Memory B cell (primary cell): ENCODE data around the gene NDFIP2.
A peak's percentile ranks its signal among the peaks of the same experiment; 100 is the strongest.

Experiments
- ATAC-seq: fragments of 150-1000 bp; cut with Tn5 transposase; 2 replicates; pipeline ENCODE4 v1.10.0; 2021; ENCODE audit warnings: low read depth, mild to moderate bottlenecking, moderate library complexity
- DNase-seq, 2 donors: peaks; one replicate each; pipeline ENCODE4 v3.0.0; 2022; ENCODE audit warnings: low spot score in 2 of 2
- H3K27ac Mint-ChIP-seq: one replicate; pipeline ENCODE4 v1.8.0; 2022; ENCODE audit warnings: mild to moderate bottlenecking, moderate library complexity, mixed read lengths
- H3K27me3 Mint-ChIP-seq: one replicate; pipeline ENCODE4 v1.8.0; 2022; ENCODE audit warnings: mixed read lengths
- H3K36me3 Mint-ChIP-seq: one replicate; pipeline ENCODE4 v1.8.0; 2022; ENCODE audit warnings: mild to moderate bottlenecking, mixed read lengths
- H3K4me1 Mint-ChIP-seq: one replicate; pipeline ENCODE4 v1.8.0; 2022; ENCODE audit warnings: mixed read lengths
- H3K4me3 Mint-ChIP-seq: one replicate; pipeline ENCODE4 v1.8.0; 2022; ENCODE audit warnings: mild to moderate bottlenecking, moderate library complexity, mixed read lengths
- H3K9me3 Mint-ChIP-seq: one replicate; pipeline ENCODE4 v1.8.0; 2022; ENCODE audit warnings: mixed read lengths

Gene NDFIP2

DNA sequence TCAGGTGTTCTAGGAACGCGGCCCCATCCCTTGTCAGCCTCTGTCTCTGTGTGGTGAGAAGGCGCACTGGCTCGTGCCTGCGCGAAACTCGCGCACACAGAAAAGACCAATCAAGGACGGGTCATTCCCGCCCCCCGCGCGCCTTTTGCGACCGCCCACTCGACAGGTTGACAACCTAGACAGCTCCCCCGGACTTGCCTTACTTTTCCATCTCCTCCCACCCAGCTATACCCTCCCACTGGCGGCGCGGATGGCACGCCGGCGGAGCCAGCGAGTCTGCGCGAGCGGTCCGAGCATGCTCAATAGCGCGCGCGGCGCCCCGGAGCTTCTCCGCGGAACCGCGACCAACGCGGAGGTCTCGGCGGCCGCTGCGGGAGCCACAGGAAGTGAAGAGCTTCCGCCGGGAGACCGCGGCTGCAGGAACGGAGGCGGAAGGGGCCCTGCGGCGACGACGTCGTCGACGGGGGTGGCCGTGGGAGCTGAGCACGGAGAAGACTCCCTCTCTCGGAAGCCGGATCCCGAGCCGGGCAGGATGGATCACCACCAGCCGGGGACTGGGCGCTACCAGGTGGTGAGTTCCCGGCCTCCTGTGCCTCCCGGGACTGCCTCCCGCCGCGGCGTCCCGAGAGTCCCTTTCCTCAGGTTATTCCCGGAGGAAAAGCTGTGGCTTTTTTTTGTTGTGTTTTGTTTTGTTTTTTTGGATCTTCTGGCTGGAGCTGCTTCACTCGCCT, at the start of gene NDFIP2:
TSS of gene NDFIP2 (plus strand) at position 202 of the 731 bp plus-strand sequence. CDS start at position 251, 49 bp downstream.
- H3K36me3 Mint-ChIP-seq = no peaks in the 10 kb centered on the region

DNA sequence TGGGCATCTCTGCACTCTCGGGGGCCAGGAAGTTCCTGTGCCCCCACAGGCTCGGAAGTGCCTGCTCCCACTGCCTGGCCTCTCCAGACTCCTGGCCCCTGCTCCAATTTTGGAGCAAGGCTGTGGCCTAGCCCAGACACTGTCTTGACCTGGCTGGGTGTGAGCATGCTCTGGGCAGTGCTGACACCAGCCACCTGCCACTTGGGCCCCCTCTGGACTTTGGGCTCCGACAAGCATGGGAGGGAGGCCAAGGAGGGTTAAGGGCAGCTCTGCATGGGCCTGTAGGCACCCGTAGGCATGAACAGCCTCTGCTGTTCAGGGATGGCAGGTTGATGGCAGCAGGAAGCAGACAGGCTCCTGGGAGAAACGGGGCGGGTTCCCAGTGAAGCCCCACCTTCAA, 48.9 kb upstream of the NDFIP2 start:
- ATAC-seq (no peak), DNase-seq (no peak)
- Mint-ChIP-seq H3K27ac (no peak overlapping the region), H3K36me3 (peaks cover 3% of the 10 kb centered on the region), H3K27me3 (peaks cover 2% of the 10 kb centered on the region), H3K4me1 (no peaks in the 10 kb centered on the region), H3K4me3 (no peak overlapping the region), H3K9me3 (no peaks in the 10 kb centered on the region)

More for the DNA sequence above, at the start of gene NDFIP2:
- H3K27me3 Mint-ChIP-seq = peaks cover 21% of the 10 kb centered on the region
- H3K4me1 Mint-ChIP-seq = peaks cover 12% of the 10 kb centered on the region
- peak; percentile 30 to 48 for DNase-seq
- H3K27ac Mint-ChIP-seq = peak within 1 kb of the TSS; percentile 24
- H3K4me3 Mint-ChIP-seq = peak within 1 kb of the TSS; percentile 89
- ATAC-seq = peak; percentile 76
- no peaks in the 10 kb centered on the region for H3K9me3 Mint-ChIP-seq

- Mint-ChIP-seq H3K4me3 (no peak overlapping the region), H3K9me3 (no peaks in the 10 kb centered on the region), H3K27ac (no peak overlapping the region), H3K27me3 (peaks cover 2% of the 10 kb centered on the region), H3K4me1 (no peaks in the 10 kb centered on the region), H3K36me3 (peaks cover 3% of the 10 kb centered on the region)
- DNase-seq = no peak
- ATAC-seq = no peak
Observed at GRCh38 chr13:79432992-79433391, 48.0 kb upstream of the NDFIP2 start.

- no peaks in the 10 kb centered on the region for H3K4me1 Mint-ChIP-seq
- DNase-seq = no peak
- no peak overlapping the region for H3K27ac Mint-ChIP-seq
Observed at GRCh38 chr13:79434556-79434955, 46.4 kb upstream of the NDFIP2 start.

DNA sequence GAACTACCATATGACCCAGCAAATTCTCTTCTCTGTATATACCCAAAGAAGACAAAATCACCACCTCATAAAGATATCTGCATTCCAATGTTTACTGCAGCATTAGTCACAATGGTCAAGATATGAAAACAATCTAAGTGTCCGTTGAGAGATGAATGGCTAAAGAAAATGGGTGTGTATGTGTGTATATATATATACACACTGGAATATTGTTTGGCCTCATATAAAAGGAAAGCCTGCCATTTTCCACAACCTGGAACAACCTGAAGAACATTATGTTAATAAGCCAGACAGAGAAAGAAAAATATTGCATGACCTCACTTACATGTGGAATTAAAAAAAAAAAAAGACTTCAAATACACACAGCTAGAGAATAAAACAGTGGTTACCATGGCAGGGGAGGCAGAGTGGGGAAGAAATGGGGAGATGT, 45.4 kb upstream of the NDFIP2 start:
- Mint-ChIP-seq H3K27ac (no peak overlapping the region), H3K9me3 (no peaks in the 10 kb centered on the region), H3K4me1 (no peaks in the 10 kb centered on the region), H3K4me3 (no peak overlapping the region), H3K36me3 (peaks cover 3% of the 10 kb centered on the region), H3K27me3 (peaks cover 2% of the 10 kb centered on the region)
- DNase-seq (no peak), ATAC-seq (no peak)

More at GRCh38 chr13:79434556-79434955, 46.4 kb upstream of the NDFIP2 start:
- Mint-ChIP-seq H3K4me3 (no peak overlapping the region), H3K27me3 (peaks cover 2% of the 10 kb centered on the region), H3K9me3 (no peaks in the 10 kb centered on the region), H3K36me3 (peaks cover 3% of the 10 kb centered on the region)
- no peak for ATAC-seq

DNA sequence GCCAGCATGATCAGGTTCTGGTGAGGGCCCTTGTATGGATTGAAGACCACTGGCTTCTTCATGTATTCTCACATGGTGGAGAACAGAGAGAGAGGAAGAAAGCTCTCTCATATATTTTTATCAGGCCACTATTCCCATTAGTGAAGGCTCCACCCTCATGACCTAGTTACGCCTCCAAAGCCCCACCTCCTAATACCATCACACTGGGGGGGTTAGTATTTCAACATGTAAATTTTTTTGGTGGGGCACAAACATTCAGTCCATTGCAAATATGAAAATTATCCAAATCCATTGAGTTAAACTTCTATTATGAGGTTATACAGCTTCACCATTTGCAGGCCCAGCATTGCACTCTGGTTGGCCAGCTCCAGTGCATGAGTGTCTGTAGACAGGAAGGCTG, 41.7 kb upstream of the NDFIP2 start:
- H3K9me3 Mint-ChIP-seq = no peaks in the 10 kb centered on the region
- no peak overlapping the region for H3K4me3 Mint-ChIP-seq
- H3K4me1 Mint-ChIP-seq = no peaks in the 10 kb centered on the region
- H3K27ac Mint-ChIP-seq = no peak overlapping the region
- DNase-seq (no peak), ATAC-seq (no peak)
- no peaks in the 10 kb centered on the region for H3K27me3 Mint-ChIP-seq
- H3K36me3 Mint-ChIP-seq = no peaks in the 10 kb centered on the region

DNA sequence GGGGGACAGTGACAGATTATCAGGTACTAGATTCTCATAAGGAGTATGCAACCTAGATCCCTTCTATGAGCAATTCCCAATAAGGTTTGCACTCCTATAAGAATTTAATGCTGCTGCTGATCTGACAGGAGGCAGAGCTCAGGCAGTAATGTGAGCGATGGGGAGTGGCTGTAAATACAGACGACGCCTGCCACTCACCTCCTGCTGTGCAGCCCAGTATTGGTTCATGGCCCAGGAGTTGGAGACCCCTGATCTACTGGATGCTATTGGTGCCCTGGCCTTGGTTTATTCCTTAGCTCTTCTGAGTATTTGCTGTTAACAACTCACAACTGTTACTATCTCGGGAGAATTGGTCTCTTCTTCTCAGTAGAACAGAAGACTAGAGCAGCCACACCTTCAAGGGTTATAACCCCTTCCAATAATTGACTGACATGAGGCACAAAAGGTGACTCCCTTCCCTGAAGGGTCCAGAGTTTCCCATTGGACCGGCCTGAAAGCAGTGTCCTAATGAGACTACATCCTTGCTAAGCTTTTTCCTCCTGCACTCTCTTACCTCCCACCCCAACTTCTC, 39.9 kb upstream of the NDFIP2 start:
- no peak for DNase-seq
- H3K9me3 Mint-ChIP-seq = no peaks in the 10 kb centered on the region
- H3K36me3 Mint-ChIP-seq = no peaks in the 10 kb centered on the region
- no peak overlapping the region for H3K27ac Mint-ChIP-seq
- no peaks in the 10 kb centered on the region for H3K4me1 Mint-ChIP-seq
- H3K4me3 Mint-ChIP-seq = no peak overlapping the region
- ATAC-seq = no peak
- H3K27me3 Mint-ChIP-seq = no peaks in the 10 kb centered on the region

DNA sequence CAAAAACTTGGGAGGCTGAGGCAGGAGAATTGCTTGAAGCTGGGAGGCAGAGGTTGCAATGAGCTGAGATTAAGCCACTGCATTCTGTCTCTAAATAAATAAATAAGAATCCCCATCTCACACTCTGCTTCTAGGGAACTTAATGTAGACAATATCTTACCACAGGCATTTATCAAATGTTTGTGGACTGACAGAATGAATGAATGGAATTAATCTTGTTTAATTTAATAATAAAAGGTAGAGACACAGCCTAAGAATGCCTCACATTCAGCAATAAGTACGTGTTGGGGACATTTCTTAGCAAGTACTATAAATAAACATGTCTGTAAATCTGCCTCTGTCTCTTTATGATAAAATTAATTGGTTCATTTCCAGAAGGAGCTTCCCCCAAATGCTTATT, 38.7 kb upstream of the NDFIP2 start:
- Mint-ChIP-seq H3K4me1 (no peaks in the 10 kb centered on the region), H3K9me3 (no peaks in the 10 kb centered on the region), H3K27me3 (no peaks in the 10 kb centered on the region), H3K4me3 (no peak overlapping the region), H3K27ac (no peak overlapping the region), H3K36me3 (no peaks in the 10 kb centered on the region)
- ATAC-seq (no peak), DNase-seq (no peak)

- Mint-ChIP-seq H3K36me3 (no peaks in the 10 kb centered on the region), H3K9me3 (no peaks in the 10 kb centered on the region), H3K4me1 (no peaks in the 10 kb centered on the region), H3K27me3 (no peaks in the 10 kb centered on the region), H3K27ac (no peak overlapping the region), H3K4me3 (no peak overlapping the region)
- DNase-seq = no peak
- ATAC-seq = no peak
Observed at GRCh38 chr13:79442706-79443105, 38.2 kb upstream of the NDFIP2 start.

GRCh38 chr13:79445968-79446645, 34.8 kb upstream of the NDFIP2 start:
- Mint-ChIP-seq H3K4me1 (peaks cover 6% of the 10 kb centered on the region), H3K27me3 (peaks cover 1% of the 10 kb centered on the region), H3K9me3 (peaks cover 2% of the 10 kb centered on the region), H3K36me3 (no peaks in the 10 kb centered on the region), H3K4me3 (no peak overlapping the region), H3K27ac (no peak overlapping the region)
- ATAC-seq = no peak
- DNase-seq = no peak

DNA sequence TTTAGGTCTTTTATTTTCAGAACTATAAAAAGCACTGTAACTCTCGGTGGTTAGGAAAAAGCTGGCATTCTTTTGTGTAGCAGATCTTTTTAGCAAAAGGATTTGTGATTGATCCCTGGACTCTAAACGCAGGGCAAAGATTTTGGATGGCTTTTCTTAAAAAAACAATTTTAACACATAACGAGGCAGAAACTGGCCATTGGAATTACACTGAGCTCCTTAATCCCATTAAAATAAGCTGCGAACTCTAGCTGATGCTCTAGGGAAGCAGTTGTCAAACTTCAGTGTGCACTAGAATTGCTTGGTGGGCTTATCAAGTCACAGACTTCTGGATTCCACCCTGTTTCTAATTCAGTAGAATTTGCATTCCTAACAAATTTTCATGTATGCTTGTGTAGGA, 33.8 kb upstream of the NDFIP2 start:
- Mint-ChIP-seq H3K9me3 (peaks cover 2% of the 10 kb centered on the region), H3K36me3 (no peaks in the 10 kb centered on the region), H3K4me3 (no peak overlapping the region), H3K27me3 (peaks cover 3% of the 10 kb centered on the region), H3K4me1 (peaks cover 11% of the 10 kb centered on the region), H3K27ac (no peak overlapping the region)
- DNase-seq (no peak), ATAC-seq (no peak)

GRCh38 chr13:79447741-79448140, 33.2 kb upstream of the NDFIP2 start:
- H3K9me3 Mint-ChIP-seq = peaks cover 2% of the 10 kb centered on the region
- H3K36me3 Mint-ChIP-seq = no peaks in the 10 kb centered on the region
- DNase-seq (no peak), ATAC-seq (no peak)
- H3K4me1 Mint-ChIP-seq = peaks cover 11% of the 10 kb centered on the region
- H3K27me3 Mint-ChIP-seq = peaks cover 3% of the 10 kb centered on the region
- no peak overlapping the region for H3K27ac Mint-ChIP-seq
- no peak overlapping the region for H3K4me3 Mint-ChIP-seq

DNA sequence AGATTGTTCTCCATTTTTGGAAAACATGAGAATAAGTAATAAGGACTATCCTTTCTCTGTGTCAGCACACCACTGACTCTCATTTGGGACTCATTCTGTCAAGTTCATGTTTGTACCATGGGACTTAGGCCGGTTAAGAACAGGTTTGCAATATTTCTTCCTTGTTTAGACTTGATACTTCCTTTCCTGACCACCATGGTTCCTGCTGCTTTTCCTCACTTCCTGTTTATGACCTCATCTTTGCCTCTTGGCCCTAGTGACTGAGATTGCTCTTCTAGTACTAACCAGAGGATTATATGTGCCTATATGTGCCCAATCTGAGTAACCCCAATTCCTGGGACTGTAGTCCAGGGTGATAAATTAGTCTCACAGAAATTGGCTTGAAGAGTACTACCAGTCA, 32.5 kb upstream of the NDFIP2 start:
- Mint-ChIP-seq H3K27me3 (peaks cover 3% of the 10 kb centered on the region), H3K27ac (no peak overlapping the region), H3K36me3 (no peaks in the 10 kb centered on the region), H3K4me1 (peaks cover 11% of the 10 kb centered on the region), H3K4me3 (no peak overlapping the region), H3K9me3 (peaks cover 2% of the 10 kb centered on the region)
- DNase-seq (no peak), ATAC-seq (peak; percentile 26)

- ATAC-seq = no peak
- no peak overlapping the region for H3K27ac Mint-ChIP-seq
- H3K9me3 Mint-ChIP-seq = peaks cover 2% of the 10 kb centered on the region
- H3K4me1 Mint-ChIP-seq = peaks cover 11% of the 10 kb centered on the region
- H3K4me3 Mint-ChIP-seq = no peak overlapping the region
- H3K36me3 Mint-ChIP-seq = no peaks in the 10 kb centered on the region
- H3K27me3 Mint-ChIP-seq = peaks cover 7% of the 10 kb centered on the region
- DNase-seq = no peak
Observed at GRCh38 chr13:79450110-79450509, 30.8 kb upstream of the NDFIP2 start.
